Naive B cell (primary cell): ENCODE data around the gene LGALS9. TPM values are rescaled to one million over a fixed set of nuclear protein-coding genes. Genes with fewer than 3 reads are reported as not detected.
A peak's percentile ranks its signal among the peaks of the same experiment; 100 is the strongest.
"Not testable (repeated sequence)": the region's sequence is repeated elsewhere in the genome, so short reads cannot be mapped to it uniquely, and the experiment has no call there.

Experiments used
- ATAC-seq, 2 donors: fragments of 150-1000 bp; cut with Tn5 transposase; 2 replicates each; pipeline ENCODE4 v1.10.0; 2021; ENCODE audit warnings: low read depth in 2 of 2, mild to moderate bottlenecking in 2 of 2, moderate library complexity in 2 of 2
- DNase-seq: peaks from one replicate; pipeline ENCODE4 v3.0.0; 2022
- H3K27ac Mint-ChIP-seq, 6 donors: one replicate each; pipeline ENCODE4 v1.8.0; 2020 to 2022; ENCODE audit warnings: mild to moderate bottlenecking in 6 of 6, mixed read lengths in 6 of 6, moderate library complexity in 5 of 6, inconsistent platforms in 2 of 6
- H3K27me3 Mint-ChIP-seq, 3 donors: one replicate each; pipeline ENCODE4 v1.8.0; 2021 to 2022; ENCODE audit warnings: mixed read lengths in 3 of 3, mild to moderate bottlenecking in 1 of 3
- H3K36me3 Mint-ChIP-seq, 2 donors: one replicate each; pipeline ENCODE4 v1.8.0; 2020 to 2022; ENCODE audit warnings: mixed read lengths in 2 of 2, inconsistent platforms in 1 of 2, mild to moderate bottlenecking in 1 of 2
- H3K4me1 Mint-ChIP-seq, 3 donors: one replicate each; pipeline ENCODE4 v1.8.0; 2020 to 2022; ENCODE audit warnings: mixed read lengths in 3 of 3, inconsistent platforms in 1 of 3, mild to moderate bottlenecking in 1 of 3, moderate library complexity in 1 of 3
- H3K4me3 Mint-ChIP-seq, 8 donors: one replicate each; pipeline ENCODE4 v1.8.0; 2020 to 2022; ENCODE audit warnings: mild to moderate bottlenecking in 8 of 8, mixed read lengths in 8 of 8, moderate library complexity in 8 of 8, inconsistent platforms in 2 of 8
- H3K9me3 Mint-ChIP-seq, 7 donors: one replicate each; pipeline ENCODE4 v1.8.0; 2020 to 2022; ENCODE audit warnings: mixed read lengths in 7 of 7, mild to moderate bottlenecking in 5 of 7, inconsistent platforms in 2 of 7, moderate library complexity in 1 of 7
- polyA plus RNA-seq, 6 donors: library from polyadenylated mRNA; unstranded; fragments of 300-500 nt; fragmentation: Illumina TruSeq; gene quantifications; one replicate each; pipeline ENCODE4 v1.2.3, GENCODE V29; 2021; ENCODE audit warnings: low read depth in 6 of 6

The LGALS9 gene
- polyA plus RNA-seq, 6 donors from 2014 or later: 70.6 to 109 (median 91.5) TPM

DNA sequence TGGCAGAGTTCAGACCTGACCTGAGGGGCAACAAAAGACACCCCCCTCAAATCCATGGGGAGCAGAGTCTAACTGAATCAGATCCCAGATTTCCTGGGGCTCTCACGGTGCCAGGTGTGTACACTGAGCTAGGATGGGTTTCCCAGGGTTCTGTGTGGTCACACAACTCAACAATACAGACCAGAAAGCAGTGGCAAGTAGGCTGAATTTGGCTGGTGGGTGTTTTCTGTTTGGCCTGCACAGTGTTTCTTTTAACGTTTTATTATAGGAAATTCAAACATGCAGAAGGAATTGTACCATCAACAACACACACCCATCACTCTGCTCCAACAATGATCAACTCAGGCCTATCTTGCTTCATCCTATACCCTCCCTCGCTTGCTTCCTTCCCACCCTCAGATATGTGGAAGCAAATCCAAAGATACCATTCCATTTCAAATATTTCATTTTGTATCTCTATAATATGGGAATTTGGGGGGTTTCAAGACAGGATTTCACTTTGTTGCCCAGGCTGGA lies 5.1 kb downstream of the LGALS9 start:
- peak overlapping the region in 5 of 6 donors; percentile 93 to 98 (median 96) for H3K27ac Mint-ChIP-seq
- H3K36me3 Mint-ChIP-seq: peaks cover 0 to 17% of the 10 kb centered on the region in 2 donors
- ATAC-seq, H3K9me3 Mint-ChIP-seq, H3K27me3 Mint-ChIP-seq, DNase-seq: not testable (repeated sequence)
- H3K4me3 Mint-ChIP-seq: peak overlapping the region in 7 of 8 donors; percentile 76 to 94 (median 82)
- peaks cover 41 to 60% (median 55%) of the 10 kb centered on the region in 3 donors for H3K4me1 Mint-ChIP-seq

DNA sequence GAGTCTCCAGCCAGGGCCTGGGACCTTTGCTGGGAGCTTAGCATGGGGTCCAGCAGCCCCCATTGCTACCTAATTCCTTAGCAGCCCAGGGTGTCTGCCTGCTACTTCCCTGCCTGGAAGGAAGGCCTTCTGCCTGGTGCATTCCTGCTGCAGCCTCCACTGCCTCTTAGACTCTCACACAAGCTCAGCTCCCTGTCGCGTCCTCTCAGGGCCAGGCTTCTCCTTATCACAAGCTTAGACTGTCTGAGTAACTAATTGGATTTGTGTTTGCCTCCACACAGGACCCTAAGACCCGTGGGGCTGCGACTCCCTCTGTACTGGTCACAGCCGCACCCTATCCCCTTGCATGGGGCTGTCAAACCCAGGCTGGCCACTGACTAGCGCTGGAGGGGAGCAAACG lies 6.8 kb downstream of the LGALS9 start:
- not testable (repeated sequence) for H3K9me3 Mint-ChIP-seq, ATAC-seq, H3K27me3 Mint-ChIP-seq, H3K4me3 Mint-ChIP-seq, DNase-seq
- Mint-ChIP-seq H3K27ac (peak overlapping the region in 1 of 6 donors; percentile 62), H3K36me3 (peaks cover 0 to 20% of the 10 kb centered on the region in 2 donors), H3K4me1 (peaks cover 31 to 44% (median 39%) of the 10 kb centered on the region in 3 donors)

DNA sequence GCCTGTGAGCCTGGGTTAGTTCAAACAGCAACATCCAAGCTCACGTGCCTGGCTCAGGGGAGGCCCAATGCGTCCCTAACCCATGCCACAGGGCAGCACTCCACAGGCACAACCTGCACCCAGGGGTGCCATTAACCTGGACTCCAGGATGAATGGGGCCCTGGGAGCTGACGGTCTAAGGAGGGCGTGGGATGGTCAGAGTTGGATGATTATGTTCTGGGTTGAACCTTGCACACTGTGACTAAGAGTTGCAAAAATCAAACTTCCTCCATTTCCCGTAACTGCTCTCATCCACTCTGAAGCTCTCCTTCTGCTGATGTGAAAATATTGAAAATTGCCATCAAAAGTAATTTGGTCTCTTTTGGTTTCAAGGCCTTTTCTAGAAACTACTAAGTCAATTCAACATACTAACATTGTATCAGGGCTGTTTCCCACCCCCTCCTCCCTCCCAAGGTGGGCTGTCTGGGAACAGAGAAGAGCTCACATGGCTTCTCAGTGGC lies 7.5 kb downstream of the LGALS9 start:
- peaks cover 26 to 38% (median 35%) of the 10 kb centered on the region in 3 donors for H3K4me1 Mint-ChIP-seq
- not testable (repeated sequence) for H3K4me3 Mint-ChIP-seq, DNase-seq, H3K9me3 Mint-ChIP-seq, H3K27me3 Mint-ChIP-seq, H3K27ac Mint-ChIP-seq, ATAC-seq
- peaks cover 0 to 22% of the 10 kb centered on the region in 2 donors for H3K36me3 Mint-ChIP-seq

DNA sequence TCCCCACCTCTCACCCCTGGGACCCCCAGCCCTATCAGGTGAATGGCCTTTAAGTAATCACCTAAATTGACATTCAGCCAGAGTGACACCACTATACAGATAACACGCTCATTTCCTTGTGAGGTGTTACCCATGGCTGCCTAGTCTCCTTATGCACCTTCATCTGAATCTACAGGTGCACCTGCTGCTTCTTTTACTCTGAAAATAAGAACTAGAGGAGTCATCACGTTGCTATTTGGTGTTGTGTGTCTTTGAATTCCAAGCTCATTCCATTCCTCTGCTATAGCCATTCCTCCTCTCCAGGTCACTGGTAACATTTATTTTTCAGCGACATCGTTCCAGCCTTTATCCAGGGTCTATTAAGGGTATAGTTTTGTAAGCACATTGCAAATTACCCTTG lies 9.8 kb downstream of the LGALS9 start:
- DNase-seq: no peak
- H3K27ac Mint-ChIP-seq: peak overlapping the region in 1 of 6 donors; percentile 49
- peaks cover 0 to 26% of the 10 kb centered on the region in 2 donors for H3K36me3 Mint-ChIP-seq
- H3K4me1 Mint-ChIP-seq: peaks cover 17 to 23% (median 18%) of the 10 kb centered on the region in 3 donors
- no peak for ATAC-seq
- no peaks in the 10 kb centered on the region for H3K27me3 Mint-ChIP-seq
- no peak overlapping the region for H3K4me3 Mint-ChIP-seq
- H3K9me3 Mint-ChIP-seq: no peaks in the 10 kb centered on the region

DNA sequence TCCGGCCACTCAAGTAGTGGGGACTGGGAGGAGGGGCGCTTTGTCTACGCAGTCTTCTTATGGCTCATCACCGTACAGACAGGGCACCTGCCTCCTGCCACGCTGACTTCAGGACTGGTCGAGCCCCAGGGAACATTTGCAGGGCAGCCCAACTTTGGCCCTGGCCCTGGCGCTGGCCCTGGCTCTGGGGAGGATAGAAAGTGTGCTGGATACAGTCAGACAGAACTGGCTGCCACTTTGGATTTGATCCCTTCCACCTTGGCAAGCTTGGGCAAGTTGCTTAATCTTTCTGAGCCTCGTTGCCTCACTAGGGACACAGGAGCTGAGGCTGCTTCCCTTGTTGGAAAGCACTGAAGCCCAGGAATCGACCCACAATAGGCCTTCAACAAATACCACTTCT lies 13.6 kb downstream of the LGALS9 start:
- Mint-ChIP-seq H3K27ac (peak overlapping the region in 4 of 6 donors; percentile 1 to 34 (median 24)), H3K27me3 (no peaks in the 10 kb centered on the region), H3K9me3 (no peaks in the 10 kb centered on the region), H3K36me3 (peaks cover 0 to 41% of the 10 kb centered on the region in 2 donors), H3K4me3 (no peak overlapping the region), H3K4me1 (peaks cover 2 to 17% (median 11%) of the 10 kb centered on the region in 3 donors)
- DNase-seq: no peak
- no peak for ATAC-seq

DNA sequence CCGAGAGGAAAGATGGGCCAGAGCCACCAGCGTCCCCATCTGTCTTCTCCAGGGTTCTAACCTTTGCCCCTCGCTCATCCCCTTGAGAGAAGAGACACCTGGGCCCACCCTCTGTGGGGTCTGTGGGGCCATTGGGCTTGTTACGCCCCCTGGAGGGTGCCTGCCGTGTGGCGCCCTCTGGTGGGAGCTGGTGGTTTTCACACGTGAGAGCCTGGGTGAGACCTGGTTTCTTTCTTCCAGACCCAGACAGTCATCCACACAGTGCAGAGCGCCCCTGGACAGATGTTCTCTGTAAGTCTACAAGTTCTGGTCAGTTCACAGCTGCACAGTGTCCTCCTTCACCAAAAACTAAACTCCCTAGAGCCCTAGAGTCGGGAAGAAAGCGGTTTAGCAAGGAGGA lies 14.6 kb downstream of the LGALS9 start:
- peaks cover 0 to 33% of the 10 kb centered on the region in 2 donors for H3K36me3 Mint-ChIP-seq
- not testable (repeated sequence) for H3K9me3 Mint-ChIP-seq, DNase-seq, H3K27me3 Mint-ChIP-seq, H3K4me3 Mint-ChIP-seq
- peak; percentile 46 to 64 for ATAC-seq
- peak overlapping the region in 2 of 6 donors; percentile 74 to 95 for H3K27ac Mint-ChIP-seq
- H3K4me1 Mint-ChIP-seq: peaks cover 2 to 13% (median 11%) of the 10 kb centered on the region in 3 donors

DNA sequence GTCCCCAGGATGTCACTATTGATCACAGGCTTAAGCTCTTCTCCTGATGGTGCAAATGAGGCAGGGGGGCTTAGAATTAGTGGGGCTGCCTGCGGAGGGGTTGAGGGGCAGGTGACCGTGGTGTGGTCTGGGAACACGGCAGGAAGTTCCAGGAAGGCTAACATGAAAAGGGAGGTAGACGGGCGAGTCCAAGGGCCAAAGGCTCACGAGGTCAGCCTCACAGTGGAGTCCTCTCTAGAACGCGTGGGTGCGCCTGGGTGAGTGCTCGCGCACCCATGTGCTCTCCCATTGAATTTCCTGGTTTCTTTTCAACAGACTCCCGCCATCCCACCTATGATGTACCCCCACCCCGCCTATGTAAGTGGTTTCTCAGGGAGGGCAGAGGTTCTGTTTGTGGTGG lies 15.2 kb downstream of the LGALS9 start:
- DNase-seq (no peak), ATAC-seq (no peak)
- Mint-ChIP-seq H3K27me3 (no peaks in the 10 kb centered on the region), H3K9me3 (no peaks in the 10 kb centered on the region), H3K36me3 (peaks cover 0 to 28% of the 10 kb centered on the region in 2 donors), H3K4me1 (peaks cover 2 to 12% (median 11%) of the 10 kb centered on the region in 3 donors), H3K27ac (peak overlapping the region in 1 of 6 donors; percentile 95), H3K4me3 (no peak overlapping the region)

DNA sequence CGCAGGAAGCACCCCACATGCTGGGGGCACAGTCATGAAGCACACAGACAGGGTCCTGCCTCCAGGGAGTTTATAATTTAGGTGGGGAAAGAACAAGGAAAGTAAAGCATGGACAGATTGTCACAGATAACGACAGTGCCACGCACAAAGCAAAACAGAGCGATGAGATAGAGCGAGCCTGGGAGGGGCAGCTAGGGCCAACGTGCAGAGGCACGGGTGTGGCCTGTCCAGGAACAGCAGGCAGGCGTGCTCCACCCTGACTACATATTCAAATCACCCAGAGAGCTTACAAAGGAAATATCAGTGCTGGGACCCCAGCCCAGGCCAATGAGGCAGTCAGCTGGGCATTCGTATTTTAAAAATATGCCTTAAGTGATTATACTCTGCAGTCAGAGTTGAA lies 16.8 kb downstream of the LGALS9 start:
- ATAC-seq (no peak), DNase-seq (no peak)
- Mint-ChIP-seq H3K27me3 (no peaks in the 10 kb centered on the region), H3K9me3 (no peaks in the 10 kb centered on the region), H3K4me3 (no peak overlapping the region), H3K27ac (peak overlapping the region in 3 of 6 donors; percentile 72 to 97 (median 96)), H3K36me3 (peaks cover 0 to 27% of the 10 kb centered on the region in 2 donors), H3K4me1 (peaks cover 2 to 15% (median 11%) of the 10 kb centered on the region in 3 donors)

DNA sequence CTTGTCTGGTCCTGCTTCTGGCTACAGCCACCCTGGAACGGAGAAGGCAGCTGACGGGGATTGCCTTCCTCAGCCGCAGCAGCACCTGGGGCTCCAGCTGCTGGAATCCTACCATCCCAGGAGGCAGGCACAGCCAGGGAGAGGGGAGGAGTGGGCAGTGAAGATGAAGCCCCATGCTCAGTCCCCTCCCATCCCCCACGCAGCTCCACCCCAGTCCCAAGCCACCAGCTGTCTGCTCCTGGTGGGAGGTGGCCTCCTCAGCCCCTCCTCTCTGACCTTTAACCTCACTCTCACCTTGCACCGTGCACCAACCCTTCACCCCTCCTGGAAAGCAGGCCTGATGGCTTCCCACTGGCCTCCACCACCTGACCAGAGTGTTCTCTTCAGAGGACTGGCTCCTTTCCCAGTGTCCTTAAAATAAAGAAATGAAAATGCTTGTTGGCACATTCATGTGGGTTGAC lies 18.2 kb downstream of the LGALS9 start:
- not testable (repeated sequence) for ATAC-seq, DNase-seq, H3K9me3 Mint-ChIP-seq, H3K27me3 Mint-ChIP-seq, H3K4me1 Mint-ChIP-seq, H3K4me3 Mint-ChIP-seq
- Mint-ChIP-seq H3K36me3 (peaks cover 0 to 18% of the 10 kb centered on the region in 2 donors), H3K27ac (peak overlapping the region in 2 of 6 donors; percentile 59 to 85)

DNA sequence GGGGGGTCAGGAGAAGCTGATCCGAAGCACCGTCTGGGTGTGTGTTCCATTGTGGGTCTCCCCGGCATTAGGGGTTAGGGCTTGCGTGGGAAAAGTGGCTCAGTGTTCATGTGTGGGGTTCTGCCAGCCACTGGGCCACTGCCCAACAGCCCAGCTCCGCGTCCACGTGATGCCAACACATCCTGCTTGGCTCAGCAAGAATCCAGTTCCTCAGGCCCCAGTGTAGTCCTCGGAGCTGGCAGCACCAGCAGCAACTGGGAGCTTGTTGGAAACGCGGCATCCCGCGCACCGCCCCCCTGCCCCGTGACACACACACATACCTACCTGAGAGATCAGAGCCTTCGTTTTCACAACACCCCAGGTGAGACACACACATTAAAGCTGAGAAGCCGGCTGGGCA lies 18.9 kb downstream of the LGALS9 start:
- H3K9me3 Mint-ChIP-seq: no peaks in the 10 kb centered on the region

DNA sequence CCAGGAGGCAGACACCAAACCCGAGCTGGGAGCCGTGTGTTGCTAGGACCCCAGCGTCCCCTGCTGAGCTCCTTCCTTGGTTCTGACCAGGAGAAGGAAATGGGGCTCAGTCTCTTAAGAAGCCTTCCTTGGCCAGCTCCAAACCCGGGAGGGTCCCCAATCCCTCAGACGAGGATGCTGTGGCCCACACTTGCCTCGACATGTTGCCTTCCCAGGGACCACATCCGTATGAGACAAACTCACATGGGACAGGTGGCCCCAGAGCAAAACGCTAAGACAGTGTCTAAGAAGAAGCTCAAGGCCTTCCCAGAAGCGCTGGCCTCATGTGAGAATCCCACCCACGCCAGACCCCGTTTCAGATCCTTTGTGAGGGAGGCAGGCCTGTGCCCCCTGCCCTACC lies 19.8 kb downstream of the LGALS9 start:
- H3K4me1 Mint-ChIP-seq: peaks cover 6 to 14% (median 10%) of the 10 kb centered on the region in 3 donors
- peak overlapping the region in 1 of 6 donors; percentile 70 for H3K27ac Mint-ChIP-seq
- no peak for DNase-seq
- peaks cover 0 to 15% of the 10 kb centered on the region in 2 donors for H3K36me3 Mint-ChIP-seq
- H3K27me3 Mint-ChIP-seq: peaks cover 0 to 6% (median 0%) of the 10 kb centered on the region in 3 donors
- H3K4me3 Mint-ChIP-seq: no peak overlapping the region
- H3K9me3 Mint-ChIP-seq: no peaks in the 10 kb centered on the region
- ATAC-seq: no peak

More for the DNA sequence above, 18.9 kb downstream of the LGALS9 start:
- DNase-seq (no peak), ATAC-seq (no peak)
- Mint-ChIP-seq H3K4me3 (no peak overlapping the region), H3K27ac (peak overlapping the region in 1 of 6 donors; percentile 54), H3K27me3 (peaks cover 0 to 6% (median 0%) of the 10 kb centered on the region in 3 donors), H3K36me3 (peaks cover 0 to 15% of the 10 kb centered on the region in 2 donors), H3K4me1 (peaks cover 6 to 13% (median 10%) of the 10 kb centered on the region in 3 donors)

DNA sequence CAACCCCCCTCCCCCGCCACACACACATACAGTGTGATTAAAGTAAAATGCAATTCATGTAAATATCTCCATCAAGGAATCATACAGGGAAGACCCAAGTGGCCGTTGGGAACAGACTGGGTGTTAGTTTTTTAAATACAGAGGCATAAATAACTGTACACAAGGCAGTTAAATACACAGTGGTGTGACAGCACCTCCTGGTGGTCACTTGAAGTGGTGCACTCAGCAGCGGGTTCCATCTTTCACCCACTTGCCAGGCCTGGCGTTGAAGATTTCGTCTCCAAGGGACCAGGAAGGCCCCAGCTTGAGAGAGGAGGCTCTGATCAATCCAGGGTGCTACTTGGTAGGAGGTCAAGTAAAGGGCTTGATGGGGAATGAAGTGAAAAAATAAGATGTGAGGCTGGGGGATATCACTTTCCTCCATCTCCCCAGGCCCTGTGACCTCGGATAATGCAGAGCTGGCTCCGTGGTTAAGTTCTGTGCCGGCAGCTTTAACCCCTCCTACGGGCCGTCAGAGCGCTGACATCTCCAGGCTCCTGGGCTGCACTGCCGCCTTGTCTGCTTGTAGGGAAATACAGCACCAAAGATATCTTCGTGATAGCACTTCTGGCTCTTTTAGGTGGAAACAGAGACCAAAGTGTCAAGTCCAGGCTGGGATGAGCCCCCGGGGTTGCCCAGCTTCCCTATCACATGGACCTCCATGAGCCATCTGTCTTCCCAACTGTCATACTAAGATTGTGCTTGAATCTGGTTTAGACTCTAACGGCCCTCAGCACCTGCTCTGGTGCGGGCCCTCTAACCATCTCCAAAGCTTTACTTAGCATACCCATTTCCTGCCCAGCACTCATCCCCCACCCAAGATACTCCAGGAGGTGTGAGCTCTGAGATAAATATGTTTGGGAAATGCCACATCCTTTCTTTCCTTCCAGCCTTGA lies 20.7 kb downstream of the LGALS9 start:
- DNase-seq: peak; percentile 55
- Mint-ChIP-seq H3K36me3 (peaks cover 0 to 15% of the 10 kb centered on the region in 2 donors), H3K4me1 (peaks cover 6 to 14% (median 10%) of the 10 kb centered on the region in 3 donors), H3K9me3 (no peaks in the 10 kb centered on the region), H3K27ac (peak overlapping the region in 1 of 6 donors; percentile 56), H3K27me3 (peaks cover 0 to 6% (median 0%) of the 10 kb centered on the region in 3 donors), H3K4me3 (no peak overlapping the region)
- ATAC-seq: peak; percentile 46 to 65

DNA sequence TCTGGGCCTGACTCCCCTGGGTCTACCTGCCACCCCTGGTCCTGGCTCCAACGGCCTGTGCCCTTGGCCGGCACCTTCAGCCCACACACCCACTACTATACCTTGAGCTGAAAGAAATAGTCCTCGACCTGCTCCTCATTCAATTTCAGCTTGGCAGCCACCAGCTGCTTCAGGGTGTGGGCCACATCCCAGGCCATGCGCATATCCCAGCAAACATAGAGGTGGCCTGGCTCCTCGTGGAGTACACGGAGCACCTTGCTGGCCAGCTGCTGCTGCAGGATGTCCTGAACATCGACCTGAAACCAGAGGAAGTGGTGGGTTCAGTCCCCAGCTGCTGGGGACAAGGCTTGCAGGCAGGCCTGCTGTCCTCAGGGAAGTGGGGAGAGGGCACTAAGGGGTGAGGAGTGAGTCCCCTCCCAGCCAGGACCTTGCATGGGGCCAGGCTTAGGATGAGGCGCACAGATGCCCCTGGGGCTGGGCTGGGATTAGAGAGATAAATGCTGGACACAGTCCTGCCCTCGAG lies 22.5 kb downstream of the LGALS9 start:
- H3K9me3 Mint-ChIP-seq, H3K4me3 Mint-ChIP-seq, DNase-seq, ATAC-seq, H3K36me3 Mint-ChIP-seq, H3K27ac Mint-ChIP-seq, H3K27me3 Mint-ChIP-seq: not testable (repeated sequence)
- peaks cover 5 to 14% (median 6%) of the 10 kb centered on the region in 3 donors for H3K4me1 Mint-ChIP-seq
